Smooth muscle cell of the brain vasculature (primary cell): ENCODE results near the gene PCDHGA10.
"Not testable (repeated sequence)": the region's sequence is repeated elsewhere in the genome, so short reads cannot be mapped to it uniquely, and the experiment has no call there.

Experiments
- DNase-seq: peaks from one replicate; pipeline ENCODE4 v3.0.0-alpha.2; 2012; ENCODE audit warnings: low read depth, low spot score

The PCDHGA10 gene

DNA sequence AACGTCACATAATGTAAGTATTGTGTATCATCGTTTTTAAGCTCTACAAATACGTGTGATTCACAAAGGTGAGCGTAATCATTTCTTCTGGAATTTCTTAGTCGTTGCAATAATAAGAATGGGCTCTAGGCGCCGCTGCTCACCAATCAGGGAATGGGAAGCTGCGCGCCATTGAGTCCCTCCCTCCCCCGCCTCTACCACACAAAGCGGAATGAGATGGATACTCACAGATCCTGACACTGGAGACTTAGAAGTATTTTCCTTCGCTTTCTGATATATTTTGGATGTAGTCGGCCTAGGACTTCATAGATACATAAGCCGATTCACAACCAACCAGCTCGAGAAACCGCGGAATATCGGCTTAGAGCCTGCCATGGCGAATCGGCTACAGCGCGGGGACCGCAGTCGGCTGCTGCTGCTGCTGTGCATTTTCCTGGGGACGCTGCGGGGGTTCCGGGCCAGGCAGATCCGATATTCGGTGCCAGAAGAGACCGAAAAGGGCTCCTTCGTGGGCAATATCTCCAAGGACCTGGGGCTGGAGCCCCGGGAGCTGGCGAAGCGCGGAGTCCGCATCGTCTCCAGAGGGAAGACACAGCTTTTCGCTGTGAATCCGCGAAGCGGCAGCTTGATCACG, 8.2 kb downstream of the PCDHGA10 start, which contains the start of gene PCDHGA11:
Gene PCDHGA11 (plus strand): TSS at position 197 of the 634 bp plus-strand sequence. CDS start 177 bp downstream, at position 374.
- no peak for DNase-seq

DNA sequence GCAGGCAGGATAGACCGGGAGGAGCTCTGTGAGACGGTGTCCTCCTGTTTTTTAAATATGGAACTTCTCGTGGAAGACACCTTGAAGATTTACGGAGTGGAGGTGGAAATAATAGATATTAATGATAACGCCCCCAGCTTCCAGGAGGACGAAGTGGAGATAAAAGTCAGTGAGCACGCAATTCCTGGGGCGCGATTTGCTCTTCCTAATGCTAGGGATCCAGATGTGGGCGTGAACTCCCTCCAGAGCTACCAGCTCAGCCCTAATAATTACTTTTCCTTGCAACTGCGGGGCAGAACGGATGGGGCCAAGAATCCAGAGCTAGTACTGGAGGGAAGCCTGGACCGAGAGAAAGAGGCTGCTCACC, 8.7 kb downstream of the PCDHGA10 start:
- no peak for DNase-seq

DNA sequence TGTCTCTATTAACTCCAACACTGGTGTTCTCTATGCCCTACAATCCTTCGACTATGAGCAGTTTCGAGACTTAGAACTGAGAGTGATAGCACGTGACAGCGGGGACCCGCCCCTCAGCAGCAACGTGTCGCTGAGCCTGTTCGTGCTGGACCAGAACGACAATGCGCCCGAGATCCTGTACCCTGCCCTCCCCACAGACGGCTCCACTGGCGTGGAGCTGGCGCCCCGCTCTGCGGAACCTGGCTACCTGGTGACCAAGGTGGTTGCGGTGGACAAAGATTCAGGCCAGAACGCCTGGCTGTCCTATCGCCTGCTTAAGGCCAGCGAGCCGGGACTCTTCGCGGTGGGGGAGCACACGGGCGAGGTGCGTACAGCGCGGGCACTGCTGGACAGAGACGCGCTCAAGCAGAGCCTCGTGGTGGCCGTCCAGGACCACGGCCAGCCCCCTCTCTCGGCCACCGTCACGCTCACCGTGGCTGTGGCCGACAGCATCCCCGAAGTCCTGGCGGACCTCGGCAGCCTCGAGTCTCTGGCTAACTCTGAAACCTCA, 10.0 kb downstream of the PCDHGA10 start:
- no peak for DNase-seq

DNA sequence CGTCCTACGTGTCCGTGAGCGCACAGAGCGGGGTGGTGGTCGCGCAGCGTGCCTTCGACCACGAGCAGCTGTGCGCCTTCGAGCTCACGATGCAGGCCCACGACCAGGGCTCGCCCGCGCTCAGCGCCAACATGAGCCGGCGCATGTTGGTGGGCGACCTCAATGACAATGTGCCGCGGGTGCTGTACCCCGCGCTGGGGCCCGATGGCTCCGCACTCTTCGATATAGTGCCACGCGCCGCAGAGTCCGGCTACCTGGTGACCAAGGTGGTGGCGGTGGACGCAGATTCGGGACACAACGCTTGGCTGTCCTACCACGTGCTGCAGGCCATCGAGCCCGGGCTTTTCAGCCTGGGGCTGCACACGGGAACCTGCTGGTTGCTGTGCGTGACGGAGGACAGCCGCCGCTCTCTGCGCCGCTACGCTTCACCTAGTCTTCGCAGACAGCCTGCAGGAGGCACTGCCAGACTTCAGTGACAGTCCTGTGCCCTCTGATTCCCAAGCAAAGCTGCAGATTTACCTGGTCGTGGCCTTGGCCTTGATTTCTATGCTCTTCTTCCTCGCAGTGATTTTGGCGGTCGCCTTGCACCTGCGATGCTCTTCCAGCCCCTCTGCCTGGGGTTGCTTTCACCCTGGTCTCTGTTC, 15.1 kb downstream of the PCDHGA10 start:
- no peak for DNase-seq

DNA sequence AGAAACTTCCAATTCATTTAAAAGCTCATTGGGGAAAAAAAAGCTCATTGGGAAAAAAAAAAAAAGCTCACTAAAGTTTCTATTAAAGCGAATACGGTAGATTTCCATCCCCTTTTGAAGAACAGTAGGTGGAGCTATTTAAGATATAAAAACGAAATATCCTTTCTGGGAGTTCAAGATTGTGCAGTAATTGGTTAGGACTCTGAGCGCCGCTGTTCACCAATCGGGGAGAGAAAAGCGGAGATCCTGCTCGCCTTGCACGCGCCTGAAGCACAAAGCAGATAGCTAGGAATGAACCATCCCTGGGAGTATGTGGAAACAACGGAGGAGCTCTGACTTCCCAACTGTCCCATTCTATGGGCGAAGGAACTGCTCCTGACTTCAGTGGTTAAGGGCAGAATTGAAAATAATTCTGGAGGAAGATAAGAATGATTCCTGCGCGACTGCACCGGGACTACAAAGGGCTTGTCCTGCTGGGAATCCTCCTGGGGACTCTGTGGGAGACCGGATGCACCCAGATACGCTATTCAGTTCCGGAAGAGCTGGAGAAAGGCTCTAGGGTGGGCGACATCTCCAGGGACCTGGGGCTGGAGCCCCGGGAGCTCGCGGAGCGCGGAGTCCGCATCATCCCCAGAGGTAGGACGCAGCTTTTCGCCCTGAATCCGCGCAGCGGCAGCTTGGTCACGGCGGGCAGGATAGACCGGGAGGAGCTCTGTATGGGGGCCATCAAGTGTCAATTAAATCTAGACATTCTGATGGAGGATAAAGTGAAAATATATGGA, 17.7 kb downstream of the PCDHGA10 start, which contains the start of gene PCDHGA12:
Gene PCDHGA12 (plus strand): TSS at position 176 of the 782 bp plus-strand sequence. CDS start 253 bp downstream, at position 429.
- no peak for DNase-seq

DNA sequence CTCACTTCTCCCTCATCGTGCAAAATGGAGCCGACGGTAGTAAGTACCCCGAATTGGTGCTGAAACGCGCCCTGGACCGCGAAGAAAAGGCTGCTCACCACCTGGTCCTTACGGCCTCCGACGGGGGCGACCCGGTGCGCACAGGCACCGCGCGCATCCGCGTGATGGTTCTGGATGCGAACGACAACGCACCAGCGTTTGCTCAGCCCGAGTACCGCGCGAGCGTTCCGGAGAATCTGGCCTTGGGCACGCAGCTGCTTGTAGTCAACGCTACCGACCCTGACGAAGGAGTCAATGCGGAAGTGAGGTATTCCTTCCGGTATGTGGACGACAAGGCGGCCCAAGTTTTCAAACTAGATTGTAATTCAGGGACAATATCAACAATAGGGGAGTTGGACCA, 18.5 kb downstream of the PCDHGA10 start:
- no peak for DNase-seq

DNA sequence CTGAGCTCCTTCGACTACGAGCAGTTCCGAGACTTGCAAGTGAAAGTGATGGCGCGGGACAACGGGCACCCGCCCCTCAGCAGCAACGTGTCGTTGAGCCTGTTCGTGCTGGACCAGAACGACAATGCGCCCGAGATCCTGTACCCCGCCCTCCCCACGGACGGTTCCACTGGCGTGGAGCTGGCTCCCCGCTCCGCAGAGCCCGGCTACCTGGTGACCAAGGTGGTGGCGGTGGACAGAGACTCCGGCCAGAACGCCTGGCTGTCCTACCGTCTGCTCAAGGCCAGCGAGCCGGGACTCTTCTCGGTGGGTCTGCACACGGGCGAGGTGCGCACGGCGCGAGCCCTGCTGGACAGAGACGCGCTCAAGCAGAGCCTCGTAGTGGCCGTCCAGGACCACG, 19.5 kb downstream of the PCDHGA10 start:
- DNase-seq = not testable (repeated sequence)

DNA sequence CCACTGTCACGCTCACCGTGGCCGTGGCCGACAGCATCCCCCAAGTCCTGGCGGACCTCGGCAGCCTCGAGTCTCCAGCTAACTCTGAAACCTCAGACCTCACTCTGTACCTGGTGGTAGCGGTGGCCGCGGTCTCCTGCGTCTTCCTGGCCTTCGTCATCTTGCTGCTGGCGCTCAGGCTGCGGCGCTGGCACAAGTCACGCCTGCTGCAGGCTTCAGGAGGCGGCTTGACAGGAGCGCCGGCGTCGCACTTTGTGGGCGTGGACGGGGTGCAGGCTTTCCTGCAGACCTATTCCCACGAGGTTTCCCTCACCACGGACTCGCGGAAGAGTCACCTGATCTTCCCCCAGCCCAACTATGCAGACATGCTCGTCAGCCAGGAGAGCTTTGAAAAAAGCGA, 19.9 kb downstream of the PCDHGA10 start:
- not testable (repeated sequence) for DNase-seq

DNA sequence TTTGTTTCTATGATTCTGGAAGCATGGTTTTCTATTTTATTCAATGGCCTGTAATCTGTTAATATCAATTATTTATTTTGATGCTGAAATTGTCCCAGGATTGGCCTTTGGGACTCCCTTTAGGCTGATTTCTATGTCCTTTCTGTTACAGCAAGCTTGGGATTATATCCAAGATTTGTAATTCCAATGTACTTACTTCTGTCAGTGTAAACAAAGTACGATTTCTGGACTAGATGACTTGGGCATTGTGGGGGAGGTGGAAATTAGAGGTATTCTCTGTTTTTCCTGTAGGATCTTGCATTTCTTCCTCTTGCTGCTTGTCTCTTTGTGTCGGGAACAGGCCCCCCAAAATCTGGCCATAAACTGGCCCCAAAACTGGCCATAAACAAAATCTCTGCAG, 21.2 kb downstream of the PCDHGA10 start:
- DNase-seq = no peak

DNA sequence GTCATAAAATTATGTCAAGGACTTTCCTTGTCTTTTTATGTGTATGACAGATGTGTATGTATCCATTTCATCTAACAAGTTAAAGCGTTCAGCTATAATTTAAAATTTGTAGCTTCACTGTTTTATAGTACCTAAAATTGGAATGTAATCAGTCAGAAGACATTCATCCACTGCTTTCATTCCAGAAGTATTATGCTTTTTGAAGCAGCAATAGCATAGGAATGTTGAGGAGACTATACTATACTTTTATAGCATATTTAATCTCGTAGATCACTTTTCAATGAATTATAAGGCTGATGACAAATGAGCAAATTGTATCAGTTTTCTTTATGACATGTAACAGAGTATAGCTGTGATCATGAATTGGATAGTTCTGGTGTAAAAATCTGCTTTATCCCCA, 24.4 kb downstream of the PCDHGA10 start:
- DNase-seq = no peak

DNA sequence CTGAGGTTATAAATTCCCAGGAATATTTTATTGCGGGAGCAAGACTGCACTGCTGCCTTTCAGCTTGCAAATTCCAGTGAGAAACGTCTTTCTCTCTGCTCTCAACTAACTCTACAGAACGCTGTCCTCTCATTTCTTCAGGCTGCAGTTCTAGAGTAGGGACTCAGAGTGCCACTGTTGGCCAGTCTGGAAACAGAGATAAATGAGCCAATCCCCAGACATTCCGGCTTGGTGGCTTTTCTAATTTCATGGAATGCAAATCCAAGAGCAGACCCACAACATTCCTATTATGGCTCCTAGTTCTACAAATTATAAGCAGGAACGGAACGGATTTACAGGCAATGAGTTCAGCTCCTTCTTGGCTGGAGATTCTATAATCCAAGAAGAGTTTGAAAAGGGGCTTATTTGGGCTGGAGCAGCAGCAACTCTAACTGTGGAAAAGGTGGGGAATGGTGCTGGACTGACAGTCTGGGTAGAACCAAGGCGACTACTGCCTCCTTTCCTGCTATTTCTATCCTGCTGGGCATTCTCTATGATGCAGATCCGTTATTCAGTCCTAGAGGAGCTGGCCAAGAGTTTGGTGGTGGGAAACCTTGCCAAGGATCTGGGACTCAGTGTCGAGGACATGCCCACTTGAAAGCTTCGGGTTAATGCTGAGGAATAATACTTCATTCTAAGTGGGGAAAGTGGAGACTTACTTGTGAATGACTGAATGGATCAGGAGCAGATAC, 26.8 kb downstream of the PCDHGA10 start:
- DNase-seq = no peak

DNA sequence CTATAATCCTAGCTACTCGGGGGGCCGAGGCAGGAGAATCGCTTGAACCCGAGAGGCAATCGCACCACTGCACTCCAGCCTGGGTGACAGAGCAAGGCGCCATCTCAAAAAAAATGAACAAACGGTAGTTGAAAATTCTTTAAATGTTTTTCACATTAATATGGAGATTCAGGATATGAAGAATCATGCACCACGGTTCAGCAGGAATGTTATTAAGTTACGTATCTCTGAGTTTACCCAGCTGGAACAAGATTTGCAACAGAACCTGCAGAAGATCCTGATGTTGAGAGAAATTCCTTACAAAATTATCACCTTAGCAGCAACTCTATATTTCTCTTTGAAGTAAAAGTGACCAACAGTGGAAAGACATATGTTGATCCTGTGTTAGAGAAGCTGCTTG, 27.6 kb downstream of the PCDHGA10 start:
- DNase-seq = no peak

DNA sequence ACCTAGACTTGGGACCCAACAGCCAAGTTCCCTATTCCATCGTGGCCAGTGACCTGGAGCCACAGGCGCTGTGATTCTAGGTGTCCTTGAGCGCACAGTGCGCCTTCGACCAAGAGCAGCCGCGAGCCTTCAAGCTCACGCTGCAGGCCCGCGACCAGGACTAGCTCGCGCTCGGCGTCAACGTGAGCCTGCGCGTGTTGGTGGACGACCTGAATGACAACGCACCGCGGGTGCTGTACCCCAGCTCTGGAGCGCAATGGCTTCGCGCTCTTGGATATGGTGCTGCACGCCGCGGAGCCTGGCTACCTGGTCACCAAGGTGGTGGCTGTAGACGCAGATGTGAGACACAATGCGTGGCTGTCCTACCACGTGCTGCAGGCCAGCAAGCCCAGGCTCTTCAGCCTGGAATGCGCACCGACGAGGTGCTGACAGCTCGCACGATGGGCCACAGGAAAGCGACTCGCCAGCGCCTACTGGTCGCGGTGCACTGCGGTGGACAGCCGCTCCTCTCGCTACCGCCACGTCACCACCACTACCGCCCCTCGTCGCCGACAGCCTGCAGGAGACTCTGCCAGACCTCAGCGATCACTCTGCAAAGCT, 28.9 kb downstream of the PCDHGA10 start:
- DNase-seq = no peak

DNA sequence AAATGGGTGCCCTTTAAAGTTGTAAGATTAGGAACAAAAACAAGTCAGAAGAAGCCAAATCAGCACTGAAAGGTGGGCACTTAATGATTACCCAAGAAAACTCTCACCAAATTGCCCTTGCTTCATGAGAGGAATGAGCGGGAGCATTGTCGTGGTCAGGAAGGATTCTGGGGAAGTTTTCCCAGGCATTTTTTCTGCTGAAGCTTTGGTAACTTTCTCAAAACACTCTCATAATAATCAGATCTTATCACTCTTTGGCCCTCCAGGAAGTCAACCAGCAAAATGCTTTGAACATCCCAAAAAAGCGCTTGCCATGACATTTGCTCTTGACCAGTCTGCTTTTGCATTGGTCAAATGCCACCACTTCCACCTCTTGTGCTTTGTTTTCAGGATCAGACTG, 52.6 kb downstream of the PCDHGA10 start:
- no peak for DNase-seq
